EH (cell line): ENCODE results near the gene CCNL1.
"Not testable (repeated sequence)": the region's sequence is repeated elsewhere in the genome, so short reads cannot be mapped to it uniquely, and the experiment has no call there.

Experiments used
- DNase-seq: peaks from one replicate; pipeline ENCODE4 v3.0.0-alpha.2; 2015; ENCODE audit warnings: low read depth

Gene CCNL1

DNA sequence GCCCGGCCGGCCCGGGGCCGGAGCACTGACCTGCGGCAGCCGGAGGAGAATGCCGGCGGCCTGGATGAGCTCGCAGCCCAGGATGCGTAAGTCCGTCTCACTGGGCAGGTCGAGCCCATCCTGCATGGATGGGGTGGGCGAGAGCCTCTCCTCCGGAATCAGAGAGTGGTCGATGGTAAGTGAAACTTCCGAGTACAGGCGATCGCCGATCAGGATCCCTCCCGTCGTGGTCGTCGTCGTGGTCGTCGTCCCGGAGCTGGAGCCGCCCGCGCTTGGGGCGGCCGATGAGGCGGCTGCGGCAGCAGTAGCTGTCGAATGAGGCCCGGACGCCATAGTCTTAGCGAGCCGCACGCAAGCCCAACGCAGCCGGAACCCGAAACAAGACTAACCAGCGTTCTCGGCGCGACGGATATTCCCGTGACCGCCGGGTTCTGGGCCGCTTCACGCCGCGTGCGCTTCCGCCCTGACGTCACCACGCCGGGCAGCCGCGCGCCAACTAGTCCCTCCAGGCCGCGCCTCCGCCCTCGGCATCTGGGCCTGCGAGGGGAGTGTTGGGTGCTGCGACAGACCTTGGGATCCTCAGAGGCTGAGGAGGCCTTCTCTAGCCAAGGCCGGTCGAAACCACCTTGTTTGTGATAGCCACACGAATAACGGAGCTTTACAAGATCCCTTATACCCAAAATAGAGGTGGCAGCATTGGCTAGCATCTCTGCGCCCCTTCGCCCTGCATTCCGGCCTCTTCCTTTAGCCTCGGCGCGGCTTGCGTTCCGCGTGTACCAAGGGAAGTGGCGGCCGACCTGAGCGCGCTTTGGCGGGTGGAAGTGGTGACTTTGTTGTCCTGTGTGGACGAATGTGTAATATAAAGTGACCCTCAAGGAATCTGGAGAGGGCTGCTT, at the start of gene CCNL1:
Gene CCNL1 (minus strand): TSS at position 386 of the 896 bp plus-strand sequence. CDS start 53 bp downstream, at position 333.
- DNase-seq = peak; percentile 96

GRCh38 chr3:157204880-157205279, 44.9 kb upstream of the CCNL1 start:
- DNase-seq = no peak

DNA sequence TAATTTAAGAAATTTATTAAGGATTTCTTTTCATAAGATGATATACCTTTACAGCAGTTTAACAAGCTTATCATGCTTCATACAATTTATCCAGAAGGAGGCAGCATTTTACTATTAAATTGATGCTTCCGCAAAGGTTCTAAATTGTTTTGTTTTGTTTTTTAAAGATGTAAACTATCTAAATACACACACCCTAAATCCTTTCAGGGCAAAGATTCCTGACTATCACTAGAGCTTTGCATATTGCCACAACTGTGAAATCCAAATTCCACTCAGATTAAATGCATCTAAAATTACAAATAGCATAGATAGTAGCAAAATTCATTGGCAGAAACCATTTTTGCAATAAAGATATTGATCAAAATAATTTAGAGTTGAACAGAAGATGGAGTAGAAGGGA, 44.5 kb upstream of the CCNL1 start:
- peak; percentile 56 for DNase-seq

DNA sequence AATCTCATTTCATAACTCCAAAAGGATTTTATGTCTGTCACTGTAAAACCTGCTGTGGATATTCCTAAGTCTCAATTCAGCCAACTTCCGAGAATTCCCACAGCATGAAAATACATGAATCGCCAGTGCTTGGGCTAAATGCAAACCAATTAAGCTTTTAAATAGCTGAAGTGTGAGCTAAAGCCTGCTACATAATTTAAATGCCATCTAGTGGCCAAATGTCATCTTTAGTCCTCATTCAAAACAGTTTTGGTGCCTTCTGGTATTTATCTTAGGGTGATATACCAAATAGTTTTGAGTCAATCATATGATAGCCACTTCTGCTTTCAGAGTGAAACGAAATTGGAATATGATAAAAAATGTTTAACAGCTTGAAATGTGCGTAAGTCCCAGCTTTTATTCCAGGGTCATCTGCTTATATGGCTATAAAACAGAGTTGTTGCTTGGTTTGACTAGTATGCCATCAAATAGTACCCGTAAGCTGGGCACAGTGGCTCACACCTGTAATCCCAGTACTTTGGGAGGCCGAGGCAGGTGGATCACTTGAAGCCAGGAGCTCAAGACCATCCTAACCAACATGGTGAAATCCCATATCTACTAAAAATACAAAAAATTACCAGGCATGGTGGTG, 41.8 kb upstream of the CCNL1 start:
- DNase-seq = peak; percentile 74

DNA sequence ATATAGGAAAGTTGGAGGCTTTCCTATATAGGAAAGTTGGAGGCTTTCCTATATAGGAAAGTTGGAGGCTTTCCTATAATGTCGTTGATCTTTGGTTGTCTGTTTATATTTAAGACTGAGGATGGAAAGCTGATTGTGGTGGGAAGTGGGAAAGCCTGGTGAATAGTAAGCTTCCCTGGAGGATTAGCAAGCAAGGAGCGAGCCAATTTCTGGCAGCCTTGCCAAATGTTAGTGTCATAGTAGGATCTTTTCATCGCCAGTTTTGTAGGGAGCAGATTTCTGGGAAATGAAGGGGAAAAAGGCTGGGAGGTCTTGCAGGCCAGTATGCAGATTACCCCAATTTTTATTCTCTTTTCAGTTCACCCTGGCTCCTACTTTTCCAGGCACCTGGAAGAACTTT, 39.9 kb upstream of the CCNL1 start:
- DNase-seq = no peak

DNA sequence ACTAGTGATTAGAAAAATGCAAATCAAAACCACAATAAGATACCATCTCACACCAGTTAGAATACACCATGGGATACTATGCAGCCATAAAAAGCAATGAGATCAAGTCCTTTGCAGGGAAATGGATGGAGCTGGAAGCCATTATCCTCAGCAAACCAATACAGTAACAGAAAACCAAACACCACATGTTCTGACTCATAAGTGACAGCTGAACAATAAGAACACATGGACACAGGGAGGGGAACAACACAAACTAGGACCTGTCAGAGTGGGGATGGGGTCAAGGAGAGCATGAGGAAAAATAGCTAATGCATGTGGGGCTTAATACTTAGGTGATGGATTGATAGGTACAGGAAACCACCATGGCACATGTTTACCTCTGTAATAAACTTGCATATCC, 36.0 kb upstream of the CCNL1 start:
- DNase-seq = peak; percentile 17

- DNase-seq = not testable (repeated sequence)
Measured at GRCh38 chr3:157191149-157191548, 31.2 kb upstream of the CCNL1 start.

- no peak for DNase-seq
Measured at GRCh38 chr3:157190380-157190872, 30.5 kb upstream of the CCNL1 start.

DNA sequence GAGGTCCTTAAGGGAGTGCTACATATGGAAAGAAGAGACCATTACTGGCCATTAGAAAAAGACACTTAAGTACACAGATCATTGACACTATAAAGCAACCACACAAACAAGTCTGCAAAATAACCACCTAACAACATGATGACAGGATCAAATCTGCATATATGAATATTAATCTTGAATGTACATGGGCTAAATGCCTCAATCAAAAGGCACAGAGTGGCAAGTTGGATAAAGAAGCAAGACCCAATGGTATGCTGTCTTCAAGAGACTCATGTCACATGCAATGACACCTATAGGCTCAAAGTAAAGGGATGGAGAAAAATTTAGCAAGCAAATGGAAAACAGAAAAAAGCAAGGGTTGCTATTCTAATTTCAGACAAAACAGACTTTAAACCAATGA, 28.4 kb upstream of the CCNL1 start:
- DNase-seq = no peak

GRCh38 chr3:157182879-157183278, 22.9 kb upstream of the CCNL1 start:
- no peak for DNase-seq

DNA sequence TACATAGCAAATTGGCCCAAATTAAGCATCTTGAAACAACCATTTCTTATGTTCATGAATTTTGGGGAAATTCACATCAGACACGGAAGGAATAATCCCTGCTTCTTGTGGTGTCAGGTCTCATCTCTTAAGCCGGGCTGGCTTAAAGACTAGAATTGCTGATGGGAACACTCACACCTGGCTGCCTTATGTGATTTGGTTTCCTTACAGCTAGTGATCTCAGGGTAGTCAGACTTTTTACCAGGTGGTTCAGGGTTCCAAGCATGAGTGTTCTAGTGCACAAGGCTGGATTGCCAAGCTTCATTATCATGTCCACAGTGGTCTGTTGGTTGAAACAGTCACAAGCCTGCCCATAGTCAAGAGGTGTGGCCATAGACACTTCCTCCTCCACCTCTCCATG, 20.3 kb upstream of the CCNL1 start:
- DNase-seq = no peak

GRCh38 chr3:157179365-157179803, 19.4 kb upstream of the CCNL1 start:
- no peak for DNase-seq

- not testable (repeated sequence) for DNase-seq
Measured at GRCh38 chr3:157178503-157179364, 18.8 kb upstream of the CCNL1 start.

DNA sequence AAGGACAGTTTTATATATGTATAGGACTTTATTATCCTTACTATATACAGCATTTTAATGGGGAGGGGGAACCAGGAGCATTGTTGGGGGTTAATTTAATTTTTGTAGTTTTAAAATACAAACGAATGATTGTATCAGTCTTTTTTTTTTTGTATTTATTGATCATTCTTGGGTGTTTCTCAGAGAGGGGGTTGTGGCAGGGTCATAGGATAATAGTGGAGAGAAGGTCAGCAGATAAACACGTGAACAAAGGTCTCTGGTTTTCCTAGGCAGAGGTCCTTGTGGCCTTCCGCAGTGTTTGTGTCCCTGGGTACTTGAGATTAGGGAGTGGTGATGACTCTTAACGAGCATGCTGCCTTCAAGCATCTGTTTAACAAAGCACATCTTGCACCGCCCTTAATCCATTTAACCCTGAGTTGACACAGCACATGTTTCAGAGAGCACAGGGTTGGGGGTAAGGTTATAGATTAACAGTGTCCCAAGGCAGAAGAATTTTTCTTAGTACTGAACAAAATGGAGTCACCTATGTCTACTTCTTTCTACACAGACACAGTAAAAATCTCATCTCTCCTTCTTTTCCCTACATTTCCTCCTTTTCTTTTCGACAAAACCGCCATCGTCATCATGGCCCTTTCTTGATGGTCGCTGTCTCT, 18.0 kb upstream of the CCNL1 start:
- not testable (repeated sequence) for DNase-seq

DNA sequence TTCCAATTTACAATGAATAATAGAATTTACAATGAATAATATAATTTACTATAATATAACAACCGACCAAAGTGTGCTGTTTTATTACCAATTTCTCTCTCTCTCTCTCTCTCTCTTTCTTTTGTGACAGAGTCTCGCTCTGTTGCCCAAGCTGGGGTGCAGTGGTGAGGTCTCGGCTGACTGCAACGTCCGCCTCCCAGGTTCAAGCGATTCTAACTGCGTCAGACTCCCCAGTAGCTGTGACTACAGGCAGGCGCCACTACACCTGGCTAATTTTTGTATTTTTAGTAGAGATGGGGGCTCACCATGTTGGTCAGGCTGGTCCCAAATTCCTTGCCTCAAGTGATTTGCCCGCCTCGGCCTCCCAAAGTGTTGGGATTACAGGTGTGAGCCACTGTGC, 17.0 kb upstream of the CCNL1 start:
- no peak for DNase-seq

- DNase-seq = peak; percentile 53
Measured at GRCh38 chr3:157175691-157176507, 16.0 kb upstream of the CCNL1 start.

DNA sequence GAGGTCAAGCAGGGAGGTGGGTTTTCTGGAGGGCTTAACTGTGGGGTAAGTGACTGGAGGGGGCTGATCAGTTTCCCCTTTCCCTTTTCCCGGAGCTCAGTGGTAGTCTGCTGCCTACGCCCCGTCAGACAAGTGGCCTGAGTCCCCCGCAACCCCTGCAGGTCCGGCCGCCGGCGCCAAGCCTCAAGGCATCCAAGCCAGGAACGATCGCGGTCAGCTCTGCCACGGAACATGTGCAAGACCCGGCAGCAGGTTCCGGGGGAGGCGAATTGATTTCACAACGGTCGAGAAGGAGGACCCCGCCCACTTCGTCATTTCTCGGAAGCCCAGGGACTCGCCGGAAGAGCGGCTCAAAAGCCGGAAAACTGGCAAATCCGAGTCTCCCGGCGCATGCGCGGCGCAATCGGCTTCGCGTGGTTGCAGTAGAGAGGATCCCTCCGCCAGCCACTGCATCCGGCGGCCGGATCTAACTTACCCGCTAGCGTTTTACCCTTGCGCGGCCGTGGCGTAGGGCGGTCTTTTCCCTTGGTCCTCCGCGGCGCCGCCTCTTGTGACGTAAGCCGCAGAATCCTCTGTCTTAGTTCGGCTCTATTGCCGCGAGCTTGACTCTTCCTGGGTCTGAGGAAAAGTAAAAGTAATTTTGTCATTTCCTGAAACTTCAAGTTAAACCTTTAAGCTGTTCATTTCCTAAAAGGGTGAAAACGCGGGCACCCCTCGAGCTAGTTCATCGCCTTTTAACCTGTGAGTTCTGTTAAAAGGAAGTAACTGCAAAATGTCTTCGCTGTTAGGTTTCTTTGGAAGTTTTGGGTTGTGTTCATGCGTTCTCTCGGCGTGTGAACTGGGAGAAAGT, 14.9 kb upstream of the CCNL1 start:
- DNase-seq = peak; percentile 100

- DNase-seq = no peak
Measured at GRCh38 chr3:157174290-157174648, 14.3 kb upstream of the CCNL1 start.

- DNase-seq = not testable (repeated sequence)
Measured at GRCh38 chr3:157173343-157173742, 13.4 kb upstream of the CCNL1 start.

DNA sequence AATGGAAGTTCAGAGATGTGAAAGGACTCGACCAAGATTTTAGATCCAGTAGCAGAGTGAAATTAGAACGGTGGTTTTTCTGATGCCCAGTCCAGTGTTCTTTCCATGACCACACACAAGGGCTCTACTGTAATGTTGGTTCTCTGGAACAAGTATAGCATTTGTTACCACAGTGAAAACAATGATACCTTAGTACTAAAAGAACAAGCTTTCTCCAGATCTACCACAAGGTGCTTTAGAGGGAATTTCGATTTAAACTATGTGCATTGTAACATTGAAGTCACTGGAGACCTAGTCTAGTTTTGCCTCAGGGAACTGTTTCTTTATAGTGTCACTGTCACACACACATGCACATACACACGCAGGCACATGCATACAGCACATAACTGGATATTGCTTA, 12.8 kb upstream of the CCNL1 start:
- no peak for DNase-seq
